WTC11 (cell line): ENCODE data around the gene MCRIP2. TPM values are rescaled to one million over a fixed set of nuclear protein-coding genes. Genes with fewer than 3 reads are reported as not detected.
"Not testable (repeated sequence)": the region's sequence is repeated elsewhere in the genome, so short reads cannot be mapped to it uniquely, and the experiment has no call there.

Experiments used
- ATAC-seq: fragments of 200-7000 bp; cut with Tn5 transposase; 2 replicates; pipeline ENCODE4 v1.10.0; 2021; ENCODE audit warnings: mild to moderate bottlenecking, moderate library complexity
- CTCF ChIA-PET: fragments of 300-600 bp; sonication (Branson Sonifier 250); formaldehyde crosslinking; loops from one replicate; lab custom pipeline; 2021; ENCODE audit warnings: antibody characterized with exemption; lab: Charles Lee
- POLR2A ChIA-PET: fragments of 350-600 bp; sonication (Branson Sonifier 250); formaldehyde crosslinking; loops from one replicate; lab custom pipeline; 2021; ENCODE audit warnings: antibody characterized with exemption; lab: Charles Lee
- DNase-seq: peaks from one replicate; pipeline ENCODE4 v3.0.0; 2021; ENCODE audit warnings: low spot score
- H3K27ac Mint-ChIP-seq: 2 replicates; pipeline ENCODE4 v1.8.0; 2021; ENCODE audit warnings: mixed read lengths
- H3K27me3 Mint-ChIP-seq: 2 replicates; pipeline ENCODE4 v1.8.0; 2021; ENCODE audit warnings: low read depth, mild to moderate bottlenecking, moderate library complexity, mixed read lengths
- H3K36me3 Mint-ChIP-seq: 2 replicates; pipeline ENCODE4 v1.8.0; 2021; ENCODE audit warnings: mixed read lengths
- H3K4me1 Mint-ChIP-seq: 2 replicates; pipeline ENCODE4 v1.8.0; 2022; ENCODE audit warnings: mixed read lengths
- H3K4me3 Mint-ChIP-seq: 2 replicates; pipeline ENCODE4 v1.8.0; 2021; ENCODE audit warnings: mild to moderate bottlenecking, moderate library complexity, mixed read lengths
- H3K9me3 Mint-ChIP-seq: 2 replicates; pipeline ENCODE4 v1.8.0; 2021; ENCODE audit warnings: mixed read lengths
- ATF1 ChIP-seq: sonication (generic); formaldehyde crosslinking; IDR thresholded peaks from 2 replicates; pipeline ENCODE4 v1.8.1; 2023; ENCODE audit warnings: mild to moderate bottlenecking, moderate library complexity, missing genetic modification reagents
- ESRRA ChIP-seq: sonication (generic); formaldehyde crosslinking; IDR thresholded peaks from 2 replicates; pipeline ENCODE4 v1.8.1; 2022; ENCODE audit warnings: mild to moderate bottlenecking, missing genetic modification reagents, borderline replicate concordance
- FOXP1 ChIP-seq: sonication (generic); formaldehyde crosslinking; IDR thresholded peaks from 2 replicates; pipeline ENCODE4 v1.8.0; 2022; ENCODE audit warnings: missing genetic modification reagents, mild to moderate bottlenecking, moderate library complexity, borderline replicate concordance
- MXD4 ChIP-seq: fragments of 250-450 bp; sonication (Bioruptor Pico); IDR thresholded peaks from 2 replicates; pipeline ENCODE4 v1.8.0; 2021; ENCODE audit warnings: mild to moderate bottlenecking, moderate library complexity, borderline replicate concordance
- NR3C1 ChIP-seq: sonication (generic); formaldehyde crosslinking; conservative IDR thresholded peaks from 2 replicates; pipeline ENCODE4 v1.8.1; 2023; ENCODE audit warnings: low read depth, mild to moderate bottlenecking, missing genetic modification reagents
- RELA ChIP-seq: sonication (generic); formaldehyde crosslinking; IDR thresholded peaks from 2 replicates; pipeline ENCODE4 v1.8.1; 2022; ENCODE audit warnings: missing genetic modification reagents, mild to moderate bottlenecking, borderline replicate concordance
- RORB ChIP-seq: fragments of 250-450 bp; sonication (Bioruptor Pico); IDR thresholded peaks from 2 replicates; pipeline ENCODE4 v1.9.0; 2021; ENCODE audit warnings: mild to moderate bottlenecking
- SOX15 ChIP-seq: fragments of 250-450 bp; sonication (Bioruptor Pico); IDR thresholded peaks from 2 replicates; pipeline ENCODE4 v1.9.0; 2021; ENCODE audit warnings: mild to moderate bottlenecking
- TEAD1 ChIP-seq: sonication (generic); formaldehyde crosslinking; IDR thresholded peaks from 2 replicates; pipeline ENCODE4 v1.8.0; 2022; ENCODE audit warnings: mild to moderate bottlenecking, missing genetic modification reagents
- ZBTB21 ChIP-seq: sonication (generic); formaldehyde crosslinking; IDR thresholded peaks from 2 replicates; pipeline ENCODE4 v1.8.1; 2023; ENCODE audit warnings: mild to moderate bottlenecking, missing genetic modification reagents, borderline replicate concordance
- total RNA-seq: library from RNA; stranded (reverse); gene quantifications from 3 replicates; pipeline ENCODE4 v1.2.3, GENCODE V29; 2021
- TF ChIP-seq, protein P1 (sequence below): sonication (generic); formaldehyde crosslinking; IDR thresholded peaks from 2 replicates; pipeline ENCODE4 v1.8.1; 2022; ENCODE audit warnings: low read depth, mild to moderate bottlenecking, moderate library complexity, missing genetic modification reagents, borderline replicate concordance
- TF ChIP-seq, protein P2 (sequence below): sonication (generic); formaldehyde crosslinking; IDR thresholded peaks from 2 replicates; pipeline ENCODE4 v1.8.0; 2023; ENCODE audit warnings: missing genetic modification reagents
- TF ChIP-seq, protein P3 (sequence below): sonication (generic); formaldehyde crosslinking; IDR thresholded peaks from 2 replicates; pipeline ENCODE4 v1.8.1; 2023; ENCODE audit warnings: mild to moderate bottlenecking, missing genetic modification reagents
- TF ChIP-seq, protein P4 (sequence below): sonication (generic); formaldehyde crosslinking; IDR thresholded peaks from 2 replicates; pipeline ENCODE4 v1.8.0; 2022; ENCODE audit warnings: mild to moderate bottlenecking, missing genetic modification reagents
- TF ChIP-seq, protein P5 (sequence below): sonication (generic); formaldehyde crosslinking; IDR thresholded peaks from 2 replicates; pipeline ENCODE4 v1.8.0; 2023; ENCODE audit warnings: missing genetic modification reagents, mild to moderate bottlenecking, borderline replicate concordance
- TF ChIP-seq, protein P6 (sequence below): sonication (generic); formaldehyde crosslinking; IDR thresholded peaks from 2 replicates; pipeline ENCODE4 v1.8.1; 2023; ENCODE audit warnings: mild to moderate bottlenecking, missing genetic modification reagents, moderate library complexity
- TF ChIP-seq, protein P7 (sequence below): sonication (generic); formaldehyde crosslinking; conservative IDR thresholded peaks from 2 replicates; pipeline ENCODE4 v1.8.1; 2022; ENCODE audit warnings: mild to moderate bottlenecking, missing genetic modification reagents
- TF ChIP-seq, protein P8 (sequence below): fragments of 250-450 bp; sonication (Bioruptor Pico); IDR thresholded peaks from 2 replicates; pipeline ENCODE4 v1.9.0; 2021; ENCODE audit warnings: mild to moderate bottlenecking

MCRIP2 gene
- total RNA-seq, 1 experiment from 2014 or later: 63.3 TPM

DNA sequence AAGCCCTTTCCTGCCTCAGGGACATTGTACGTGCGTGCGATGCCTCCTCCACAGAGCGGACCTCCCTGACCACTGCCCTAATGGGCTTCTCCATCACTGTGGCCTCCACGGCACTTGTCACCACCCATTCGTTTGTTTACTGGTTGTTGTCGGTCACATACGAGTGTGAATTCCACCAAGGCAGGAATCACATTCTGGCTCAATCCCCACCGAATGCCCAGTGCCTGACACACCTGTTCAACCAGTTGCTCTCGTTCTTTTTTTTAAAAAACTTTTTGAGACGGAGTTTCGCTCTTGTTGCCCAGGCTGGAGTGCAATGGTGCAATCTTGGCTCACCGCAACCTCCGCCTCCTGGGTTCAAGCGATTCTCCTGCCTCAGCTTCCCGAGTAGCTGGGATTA lies 49.6 kb downstream of the MCRIP2 start:
- DNase-seq, H3K36me3 Mint-ChIP-seq, POLR2A ChIA-PET, H3K4me1 Mint-ChIP-seq, ATAC-seq, CTCF ChIA-PET, H3K9me3 Mint-ChIP-seq: not testable (repeated sequence)
- Mint-ChIP-seq H3K4me3 (peak overlapping the region; percentile 82), H3K27me3 (peaks cover 42% of the 10 kb centered on the region), H3K27ac (peak overlapping the region; percentile 41; the same call in 1 of the 2 replicates)

DNA sequence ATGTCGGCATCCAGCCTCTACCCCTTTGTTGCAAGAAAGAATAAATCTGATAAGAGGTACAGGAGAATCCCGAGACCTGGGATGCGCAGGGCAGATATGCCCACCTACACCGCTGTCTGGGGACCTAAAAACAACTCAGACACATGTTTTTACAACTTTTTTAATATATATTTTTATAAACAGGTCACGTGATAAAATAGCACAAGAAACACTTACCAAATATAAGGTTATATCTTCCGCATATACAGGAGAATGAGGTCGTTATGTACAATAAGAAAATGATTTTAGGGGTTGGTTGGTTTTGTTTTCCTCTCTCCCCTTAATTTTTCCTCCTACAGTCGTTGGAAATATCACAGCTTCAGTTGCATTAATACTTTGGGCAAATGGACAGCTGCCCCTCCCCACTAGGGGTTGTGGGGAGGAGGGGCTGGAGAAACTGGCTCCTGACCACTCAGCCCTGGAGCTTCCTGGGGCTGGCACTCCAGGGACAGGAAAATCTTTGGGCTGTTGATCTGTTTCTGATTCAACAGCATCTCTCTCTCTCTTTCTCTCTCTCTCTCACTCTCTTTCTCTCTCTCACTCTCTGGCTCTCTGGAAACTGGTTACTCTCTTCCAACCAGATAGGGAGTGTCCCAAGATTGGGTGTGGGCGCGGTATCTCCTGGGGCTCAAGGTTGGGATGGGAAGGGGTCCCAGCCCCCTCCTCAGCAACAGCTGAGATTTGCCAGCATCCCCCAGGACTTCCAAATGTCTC lies 50.9 kb downstream of the MCRIP2 start:
- no peaks in the 10 kb centered on the region for H3K36me3 Mint-ChIP-seq
- ATAC-seq (no peak), DNase-seq (no peak)
- peaks cover 51% of the 10 kb centered on the region for H3K27me3 Mint-ChIP-seq
- peak overlapping the region; percentile 0; the same call in 1 of the 2 replicates for H3K4me3 Mint-ChIP-seq
- no peak overlapping the region for H3K27ac Mint-ChIP-seq
- peaks cover 8% of the 10 kb centered on the region for H3K4me1 Mint-ChIP-seq
- H3K9me3 Mint-ChIP-seq: no peaks in the 10 kb centered on the region
- ChIA-PET CTCF (interaction anchor here (0.5 to 2.5 kb wide), 4 partner anchors 14 to 44 kb away, joined by 3 to 8 read pairs (median 6); partner anchors contain the start of gene RHOT2), POLR2A (no interaction called here)
- no peak for TF ChIP-seq SOX15 (CRISPR knock-in tag)
- TF ChIP-seq, protein P1, sequence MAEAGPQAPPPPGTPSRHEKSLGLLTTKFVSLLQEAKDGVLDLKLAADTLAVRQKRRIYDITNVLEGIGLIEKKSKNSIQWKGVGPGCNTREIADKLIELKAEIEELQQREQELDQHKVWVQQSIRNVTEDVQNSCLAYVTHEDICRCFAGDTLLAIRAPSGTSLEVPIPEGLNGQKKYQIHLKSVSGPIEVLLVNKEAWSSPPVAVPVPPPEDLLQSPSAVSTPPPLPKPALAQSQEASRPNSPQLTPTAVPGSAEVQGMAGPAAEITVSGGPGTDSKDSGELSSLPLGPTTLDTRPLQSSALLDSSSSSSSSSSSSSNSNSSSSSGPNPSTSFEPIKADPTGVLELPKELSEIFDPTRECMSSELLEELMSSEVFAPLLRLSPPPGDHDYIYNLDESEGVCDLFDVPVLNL (CRISPR knock-in tag): no peak
- TF ChIP-seq, protein P2, sequence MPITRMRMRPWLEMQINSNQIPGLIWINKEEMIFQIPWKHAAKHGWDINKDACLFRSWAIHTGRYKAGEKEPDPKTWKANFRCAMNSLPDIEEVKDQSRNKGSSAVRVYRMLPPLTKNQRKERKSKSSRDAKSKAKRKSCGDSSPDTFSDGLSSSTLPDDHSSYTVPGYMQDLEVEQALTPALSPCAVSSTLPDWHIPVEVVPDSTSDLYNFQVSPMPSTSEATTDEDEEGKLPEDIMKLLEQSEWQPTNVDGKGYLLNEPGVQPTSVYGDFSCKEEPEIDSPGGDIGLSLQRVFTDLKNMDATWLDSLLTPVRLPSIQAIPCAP (CRISPR knock-in tag): no peak
- TF ChIP-seq, protein P3, sequence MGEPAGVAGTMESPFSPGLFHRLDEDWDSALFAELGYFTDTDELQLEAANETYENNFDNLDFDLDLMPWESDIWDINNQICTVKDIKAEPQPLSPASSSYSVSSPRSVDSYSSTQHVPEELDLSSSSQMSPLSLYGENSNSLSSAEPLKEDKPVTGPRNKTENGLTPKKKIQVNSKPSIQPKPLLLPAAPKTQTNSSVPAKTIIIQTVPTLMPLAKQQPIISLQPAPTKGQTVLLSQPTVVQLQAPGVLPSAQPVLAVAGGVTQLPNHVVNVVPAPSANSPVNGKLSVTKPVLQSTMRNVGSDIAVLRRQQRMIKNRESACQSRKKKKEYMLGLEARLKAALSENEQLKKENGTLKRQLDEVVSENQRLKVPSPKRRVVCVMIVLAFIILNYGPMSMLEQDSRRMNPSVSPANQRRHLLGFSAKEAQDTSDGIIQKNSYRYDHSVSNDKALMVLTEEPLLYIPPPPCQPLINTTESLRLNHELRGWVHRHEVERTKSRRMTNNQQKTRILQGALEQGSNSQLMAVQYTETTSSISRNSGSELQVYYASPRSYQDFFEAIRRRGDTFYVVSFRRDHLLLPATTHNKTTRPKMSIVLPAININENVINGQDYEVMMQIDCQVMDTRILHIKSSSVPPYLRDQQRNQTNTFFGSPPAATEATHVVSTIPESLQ: no peak
- TF ChIP-seq ATF1 (CRISPR knock-in tag): no peak
- TF ChIP-seq, protein P4, sequence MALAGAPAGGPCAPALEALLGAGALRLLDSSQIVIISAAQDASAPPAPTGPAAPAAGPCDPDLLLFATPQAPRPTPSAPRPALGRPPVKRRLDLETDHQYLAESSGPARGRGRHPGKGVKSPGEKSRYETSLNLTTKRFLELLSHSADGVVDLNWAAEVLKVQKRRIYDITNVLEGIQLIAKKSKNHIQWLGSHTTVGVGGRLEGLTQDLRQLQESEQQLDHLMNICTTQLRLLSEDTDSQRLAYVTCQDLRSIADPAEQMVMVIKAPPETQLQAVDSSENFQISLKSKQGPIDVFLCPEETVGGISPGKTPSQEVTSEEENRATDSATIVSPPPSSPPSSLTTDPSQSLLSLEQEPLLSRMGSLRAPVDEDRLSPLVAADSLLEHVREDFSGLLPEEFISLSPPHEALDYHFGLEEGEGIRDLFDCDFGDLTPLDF (CRISPR knock-in tag): no peak
- TF ChIP-seq, protein P5, sequence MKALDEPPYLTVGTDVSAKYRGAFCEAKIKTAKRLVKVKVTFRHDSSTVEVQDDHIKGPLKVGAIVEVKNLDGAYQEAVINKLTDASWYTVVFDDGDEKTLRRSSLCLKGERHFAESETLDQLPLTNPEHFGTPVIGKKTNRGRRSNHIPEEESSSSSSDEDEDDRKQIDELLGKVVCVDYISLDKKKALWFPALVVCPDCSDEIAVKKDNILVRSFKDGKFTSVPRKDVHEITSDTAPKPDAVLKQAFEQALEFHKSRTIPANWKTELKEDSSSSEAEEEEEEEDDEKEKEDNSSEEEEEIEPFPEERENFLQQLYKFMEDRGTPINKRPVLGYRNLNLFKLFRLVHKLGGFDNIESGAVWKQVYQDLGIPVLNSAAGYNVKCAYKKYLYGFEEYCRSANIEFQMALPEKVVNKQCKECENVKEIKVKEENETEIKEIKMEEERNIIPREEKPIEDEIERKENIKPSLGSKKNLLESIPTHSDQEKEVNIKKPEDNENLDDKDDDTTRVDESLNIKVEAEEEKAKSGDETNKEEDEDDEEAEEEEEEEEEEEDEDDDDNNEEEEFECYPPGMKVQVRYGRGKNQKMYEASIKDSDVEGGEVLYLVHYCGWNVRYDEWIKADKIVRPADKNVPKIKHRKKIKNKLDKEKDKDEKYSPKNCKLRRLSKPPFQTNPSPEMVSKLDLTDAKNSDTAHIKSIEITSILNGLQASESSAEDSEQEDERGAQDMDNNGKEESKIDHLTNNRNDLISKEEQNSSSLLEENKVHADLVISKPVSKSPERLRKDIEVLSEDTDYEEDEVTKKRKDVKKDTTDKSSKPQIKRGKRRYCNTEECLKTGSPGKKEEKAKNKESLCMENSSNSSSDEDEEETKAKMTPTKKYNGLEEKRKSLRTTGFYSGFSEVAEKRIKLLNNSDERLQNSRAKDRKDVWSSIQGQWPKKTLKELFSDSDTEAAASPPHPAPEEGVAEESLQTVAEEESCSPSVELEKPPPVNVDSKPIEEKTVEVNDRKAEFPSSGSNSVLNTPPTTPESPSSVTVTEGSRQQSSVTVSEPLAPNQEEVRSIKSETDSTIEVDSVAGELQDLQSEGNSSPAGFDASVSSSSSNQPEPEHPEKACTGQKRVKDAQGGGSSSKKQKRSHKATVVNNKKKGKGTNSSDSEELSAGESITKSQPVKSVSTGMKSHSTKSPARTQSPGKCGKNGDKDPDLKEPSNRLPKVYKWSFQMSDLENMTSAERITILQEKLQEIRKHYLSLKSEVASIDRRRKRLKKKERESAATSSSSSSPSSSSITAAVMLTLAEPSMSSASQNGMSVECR: no peak
- TF ChIP-seq MXD4 (CRISPR knock-in tag): no peak
- TF ChIP-seq ZBTB21 (CRISPR knock-in tag): no peak
- TF ChIP-seq ESRRA (CRISPR knock-in tag): no peak
- no peak for TF ChIP-seq RORB (CRISPR knock-in tag)
- TF ChIP-seq, protein P6, sequence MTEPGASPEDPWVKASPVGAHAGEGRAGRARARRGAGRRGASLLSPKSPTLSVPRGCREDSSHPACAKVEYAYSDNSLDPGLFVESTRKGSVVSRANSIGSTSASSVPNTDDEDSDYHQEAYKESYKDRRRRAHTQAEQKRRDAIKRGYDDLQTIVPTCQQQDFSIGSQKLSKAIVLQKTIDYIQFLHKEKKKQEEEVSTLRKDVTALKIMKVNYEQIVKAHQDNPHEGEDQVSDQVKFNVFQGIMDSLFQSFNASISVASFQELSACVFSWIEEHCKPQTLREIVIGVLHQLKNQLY: no peak
- TF ChIP-seq NR3C1 (CRISPR knock-in tag): no peak
- TF ChIP-seq, protein P7, sequence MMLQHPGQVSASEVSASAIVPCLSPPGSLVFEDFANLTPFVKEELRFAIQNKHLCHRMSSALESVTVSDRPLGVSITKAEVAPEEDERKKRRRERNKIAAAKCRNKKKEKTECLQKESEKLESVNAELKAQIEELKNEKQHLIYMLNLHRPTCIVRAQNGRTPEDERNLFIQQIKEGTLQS (CRISPR knock-in tag): no peak
- TF ChIP-seq, protein P8, sequence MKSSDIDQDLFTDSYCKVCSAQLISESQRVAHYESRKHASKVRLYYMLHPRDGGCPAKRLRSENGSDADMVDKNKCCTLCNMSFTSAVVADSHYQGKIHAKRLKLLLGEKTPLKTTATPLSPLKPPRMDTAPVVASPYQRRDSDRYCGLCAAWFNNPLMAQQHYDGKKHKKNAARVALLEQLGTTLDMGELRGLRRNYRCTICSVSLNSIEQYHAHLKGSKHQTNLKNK: no peak
- no peak for TF ChIP-seq TEAD1 (CRISPR knock-in tag)
- TF ChIP-seq FOXP1: no peak
- no peak for TF ChIP-seq RELA (CRISPR knock-in tag)
